Upper lobe of left lung (tissue), 4 donors: ENCODE data around the gene TMBIM6.

Experiments used
- CTCF ChIP-seq, 6 experiments: fragments of 450-650 bp in 4 of 6; fragments of 200-600 bp in 2 of 6; sonication (generic) in 2 of 6; IDR thresholded peaks; one replicate each; pipeline ENCODE4 v1.5.1; 2016 to 2019; ENCODE audit warnings: antibody characterized with exemption in 6 of 6
- EP300 ChIP-seq, 4 donors: sonication (generic); formaldehyde crosslinking; IDR thresholded peaks; one replicate each; pipeline ENCODE4 v1.5.1; 2017; ENCODE audit warnings: antibody characterized with exemption in 4 of 4, control low read depth in 2 of 4
- POLR2A ChIP-seq, 4 donors: fragments of 450-650 bp; IDR thresholded peaks; one replicate each; pipeline ENCODE4 v1.5.1; 2016 to 2017; ENCODE audit warnings: antibody characterized with exemption in 4 of 4, mild to moderate bottlenecking in 2 of 4
- POLR2AphosphoS5 ChIP-seq, 2 donors: sonication (generic); formaldehyde crosslinking; IDR thresholded peaks; one replicate each; pipeline ENCODE4 v1.5.1; 2017; ENCODE audit warnings: antibody characterized with exemption in 2 of 2

GRCh38 chr12:49692851-49693250 lies 48.5 kb upstream of the TMBIM6 start:
- TF ChIP-seq POLR2AphosphoS5 (IDR thresholded peaks at IDR 0.05): no peak
- no peak for TF ChIP-seq CTCF (IDR thresholded peaks at IDR 0.05)
- TF ChIP-seq POLR2A (IDR thresholded peaks at IDR 0.05): no peak
- no peak for TF ChIP-seq EP300 (IDR thresholded peaks at IDR 0.05)
